NCI-H1436 (cell line): ENCODE data around the gene TOMM34.

Experiments
- DNase-seq: peaks from one replicate; lab custom pipeline; 2025; lab: John Stamatoyannopoulos, UW

The TOMM34 gene, protein sequence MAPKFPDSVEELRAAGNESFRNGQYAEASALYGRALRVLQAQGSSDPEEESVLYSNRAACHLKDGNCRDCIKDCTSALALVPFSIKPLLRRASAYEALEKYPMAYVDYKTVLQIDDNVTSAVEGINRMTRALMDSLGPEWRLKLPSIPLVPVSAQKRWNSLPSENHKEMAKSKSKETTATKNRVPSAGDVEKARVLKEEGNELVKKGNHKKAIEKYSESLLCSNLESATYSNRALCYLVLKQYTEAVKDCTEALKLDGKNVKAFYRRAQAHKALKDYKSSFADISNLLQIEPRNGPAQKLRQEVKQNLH

DNA sequence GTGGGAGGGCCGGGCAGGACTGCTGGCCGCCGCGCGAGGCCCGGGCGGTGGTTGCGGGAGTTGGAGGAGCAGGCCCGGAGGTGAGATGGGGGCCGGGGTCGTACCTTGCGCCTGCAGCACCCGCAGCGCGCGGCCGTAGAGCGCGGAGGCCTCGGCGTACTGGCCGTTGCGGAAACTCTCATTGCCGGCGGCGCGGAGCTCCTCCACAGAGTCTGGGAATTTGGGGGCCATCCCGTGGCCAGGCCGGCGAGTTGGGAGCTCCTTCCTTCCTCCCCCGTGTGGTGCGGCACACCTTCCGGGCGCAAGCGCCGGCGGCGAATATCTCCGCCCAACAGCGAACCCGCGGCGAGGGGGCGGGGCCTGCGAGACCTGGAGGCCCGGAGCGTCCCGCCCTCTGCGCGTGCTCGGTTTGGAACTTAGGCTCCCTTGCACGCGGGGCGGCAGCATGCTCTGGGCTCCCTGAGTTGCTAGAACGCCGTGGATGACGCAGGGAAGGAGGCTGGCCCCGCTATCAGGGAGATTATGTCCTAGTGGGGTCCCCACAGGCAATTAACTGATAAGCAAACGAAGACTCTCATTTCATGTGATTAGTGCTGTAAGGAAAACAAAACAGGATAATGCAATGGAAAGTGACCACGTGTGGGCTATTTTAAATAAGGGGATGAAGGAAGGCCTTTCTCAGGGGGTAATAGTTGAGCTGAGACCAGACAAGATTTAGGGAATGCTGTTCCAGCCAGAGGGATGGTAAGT, at the start of gene TOMM34:
TSS of gene TOMM34 (minus strand) at position 295 of the 750 bp plus-strand sequence. CDS start at position 231, 64 bp downstream.
- DNase-seq: peak; percentile 93

DNA sequence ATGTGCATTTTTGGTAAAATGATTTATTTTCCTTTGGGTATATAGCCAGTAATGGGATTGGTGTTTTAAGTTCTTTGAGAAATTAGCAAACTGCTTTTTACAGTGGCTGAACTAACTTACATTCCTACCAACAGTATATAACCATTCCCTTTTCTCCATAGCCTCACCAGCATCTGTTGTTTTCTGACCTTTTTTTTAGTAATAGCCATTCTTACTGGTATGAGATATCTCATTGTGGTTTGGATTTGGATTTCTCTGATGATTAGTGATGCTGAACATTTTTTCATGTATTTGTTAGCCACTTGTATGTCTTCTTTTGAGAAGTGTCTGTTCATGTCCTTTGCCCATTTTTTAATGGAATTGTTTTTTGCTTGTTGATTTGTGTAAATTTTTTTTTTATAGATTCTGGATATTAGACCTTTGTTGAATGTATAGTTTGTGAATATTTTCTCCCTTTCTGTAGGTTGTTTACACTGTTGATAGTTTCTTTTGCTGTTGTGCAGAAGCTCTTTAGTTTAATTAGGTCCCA, 48.4 kb upstream of the TOMM34 start:
- DNase-seq: no peak

DNA sequence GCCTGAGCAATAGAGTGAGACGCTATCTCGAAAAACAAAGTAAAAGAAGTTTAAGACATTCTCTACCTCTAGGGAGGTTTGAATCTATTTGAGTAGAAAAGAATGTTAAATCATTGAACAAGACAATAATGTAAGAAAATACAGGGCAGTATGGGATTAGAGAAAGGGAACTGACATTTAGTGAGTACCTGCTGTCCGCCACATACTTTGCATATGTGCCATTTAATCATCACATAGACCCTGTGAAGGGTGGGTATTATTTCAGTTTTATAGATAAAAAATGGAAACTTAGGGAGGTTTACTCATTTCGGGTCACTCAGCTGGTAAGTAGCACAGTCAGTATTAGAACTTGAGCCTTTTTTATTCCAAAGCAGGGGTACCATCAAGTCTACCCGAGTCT, 37.5 kb upstream of the TOMM34 start:
- no peak for DNase-seq

DNA sequence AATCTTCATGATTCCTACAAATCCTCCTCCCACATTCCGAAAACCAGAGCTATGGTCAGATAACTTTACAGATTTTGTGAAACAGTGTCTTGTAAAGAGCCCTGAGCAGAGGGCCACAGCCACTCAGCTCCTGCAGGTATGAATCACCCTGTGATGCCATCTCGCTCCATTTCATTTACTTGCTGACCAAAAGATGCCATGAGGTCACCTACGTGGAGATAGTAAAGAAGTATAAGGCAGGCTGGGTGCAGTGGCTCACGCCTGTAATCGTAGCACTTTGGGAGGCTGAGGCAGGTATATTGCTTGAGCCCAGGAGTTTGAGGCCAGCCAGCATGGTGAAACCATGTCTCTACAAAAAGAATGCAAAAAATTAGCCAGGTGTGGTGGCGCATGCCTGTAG, 37.0 kb upstream of the TOMM34 start:
- DNase-seq: no peak

DNA sequence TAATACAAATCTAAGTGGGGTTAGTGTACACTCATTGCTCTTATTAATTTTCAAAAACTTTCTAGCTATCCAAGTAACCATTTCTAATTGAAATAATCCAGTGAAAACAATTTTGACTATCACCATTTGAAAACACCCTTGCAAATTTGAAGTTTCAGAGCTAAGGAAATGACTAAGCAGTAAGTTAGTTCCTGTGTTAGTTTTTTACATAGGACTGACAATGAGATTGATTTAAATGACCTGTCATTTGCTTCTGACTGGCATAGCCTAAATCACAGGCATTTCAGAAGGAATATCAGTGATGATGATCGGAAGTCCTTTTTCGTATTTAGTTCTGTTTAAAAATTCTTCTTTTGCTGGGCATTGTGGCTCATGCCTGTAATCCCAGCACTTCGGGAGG, 33.1 kb upstream of the TOMM34 start:
- no peak for DNase-seq

DNA sequence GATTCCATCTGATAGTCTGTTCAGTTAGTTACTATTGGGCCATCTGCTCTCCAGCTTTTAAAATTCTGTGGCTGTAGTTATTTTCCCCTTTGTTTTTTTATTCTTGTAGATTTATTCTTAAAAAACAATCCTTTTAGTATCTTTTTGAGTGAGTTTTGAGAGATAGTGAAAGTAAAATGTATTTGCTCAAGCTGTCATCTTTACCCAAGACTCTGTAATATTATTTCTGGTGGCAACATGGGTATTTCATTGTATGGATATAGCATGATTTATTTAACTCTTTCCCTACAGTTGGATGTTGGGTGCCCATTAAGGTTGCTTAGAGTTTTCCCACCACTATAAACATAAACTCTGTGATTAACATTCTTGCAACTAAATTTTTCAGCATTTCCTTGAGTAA, 30.8 kb upstream of the TOMM34 start:
- no peak for DNase-seq

DNA sequence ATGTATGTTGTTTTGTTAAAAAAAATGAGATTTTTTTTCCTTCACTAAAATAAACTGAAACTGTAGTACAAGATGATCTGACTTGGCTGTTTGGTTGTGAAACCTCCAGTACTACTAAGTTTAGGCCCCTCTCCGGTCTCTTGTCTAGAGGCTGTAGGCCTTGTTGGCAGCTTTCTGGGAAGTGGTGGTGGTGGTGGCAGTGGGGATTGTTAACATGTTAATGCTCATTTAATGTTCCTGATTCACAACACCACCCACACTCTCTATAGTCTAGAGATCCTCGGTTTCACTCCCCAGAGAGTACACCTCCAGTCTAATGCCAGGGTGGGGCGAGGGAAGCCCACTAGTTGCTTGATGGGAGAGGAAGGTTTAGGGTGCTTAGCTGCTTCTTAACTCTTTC, 30.2 kb upstream of the TOMM34 start:
- no peak for DNase-seq

DNA sequence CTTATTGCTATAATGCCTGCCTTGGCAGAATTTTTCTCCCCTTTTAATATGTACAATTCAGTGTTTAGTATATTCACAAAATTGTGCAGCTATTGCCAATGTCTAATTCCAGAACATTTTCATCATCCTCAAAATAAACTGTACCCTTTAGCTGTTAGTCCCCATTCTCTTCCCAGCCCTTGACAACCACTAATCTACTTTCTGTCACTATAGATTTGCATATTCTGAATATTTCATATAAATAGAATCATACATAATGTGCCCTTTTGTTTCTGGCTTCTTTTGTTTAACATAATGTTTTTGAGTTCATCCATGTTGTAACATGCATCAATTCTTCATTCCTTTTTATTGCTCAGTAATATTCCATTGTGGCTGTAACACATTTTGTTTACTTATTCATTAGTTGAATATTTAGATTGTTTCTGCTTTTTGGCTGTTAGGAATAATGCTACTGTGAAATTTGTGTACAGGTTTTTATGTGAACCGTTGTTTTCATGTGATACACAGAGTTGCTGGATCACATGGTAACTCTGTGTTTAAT, 28.5 kb upstream of the TOMM34 start:
- no peak for DNase-seq

DNA sequence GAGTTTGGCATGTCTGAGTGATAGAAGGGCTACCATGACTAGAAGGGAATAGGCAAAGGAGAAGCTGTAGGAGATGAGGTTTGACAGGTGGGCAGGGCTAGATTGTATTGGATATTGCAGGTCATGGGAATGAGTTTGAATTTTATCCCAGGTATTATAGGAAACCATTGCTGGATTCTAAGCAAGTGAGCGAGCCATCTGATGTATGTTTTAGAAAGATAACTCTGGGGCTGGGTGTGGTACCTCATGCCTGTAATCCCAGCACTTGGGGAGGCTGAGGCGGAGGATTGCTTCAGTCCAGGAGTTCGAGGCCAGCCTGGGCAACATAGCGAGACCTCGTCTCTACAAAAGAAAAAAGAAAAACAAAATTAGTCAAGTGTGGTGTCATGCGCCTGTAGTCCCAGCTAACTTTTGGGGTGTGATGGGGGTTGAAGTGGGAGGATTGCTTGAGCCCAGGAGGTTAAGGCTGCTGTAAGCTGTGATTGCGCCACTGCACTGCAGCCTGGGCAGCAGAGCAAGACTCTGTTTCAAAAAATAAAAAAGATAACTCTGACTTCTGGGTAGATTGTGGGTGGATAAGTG, 23.0 kb upstream of the TOMM34 start:
- DNase-seq: no peak

DNA sequence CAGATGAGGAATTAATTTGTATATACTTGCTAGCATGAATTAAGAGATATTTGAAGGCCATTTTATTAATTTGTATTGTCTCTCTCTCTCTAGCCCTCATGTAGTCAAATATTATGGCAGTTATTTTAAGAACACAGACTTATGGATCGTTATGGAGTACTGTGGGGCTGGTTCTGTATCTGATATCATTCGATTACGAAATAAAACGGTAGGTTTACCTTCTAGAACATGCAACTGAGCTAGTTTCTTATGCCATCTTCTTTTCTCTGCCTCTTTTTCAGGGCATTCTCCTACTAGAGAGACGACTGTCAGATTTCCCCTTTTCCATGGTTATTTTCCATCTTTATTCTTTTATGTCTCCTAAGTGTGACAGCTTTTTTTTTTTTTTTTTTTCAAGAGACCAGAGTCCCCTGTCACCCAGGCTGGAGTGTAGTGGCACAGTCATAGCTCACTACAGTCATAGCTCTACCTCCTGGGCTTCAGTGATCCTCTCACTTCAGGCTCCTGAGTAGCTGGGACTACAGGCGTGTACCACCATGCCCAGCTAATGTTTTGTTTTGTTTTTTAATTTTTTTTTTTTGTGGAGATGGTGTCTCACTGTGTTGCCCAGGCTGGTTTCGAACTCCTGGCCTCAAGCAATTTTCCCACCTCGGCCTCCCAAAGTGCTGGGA, 21.7 kb upstream of the TOMM34 start:
- DNase-seq: no peak

DNA sequence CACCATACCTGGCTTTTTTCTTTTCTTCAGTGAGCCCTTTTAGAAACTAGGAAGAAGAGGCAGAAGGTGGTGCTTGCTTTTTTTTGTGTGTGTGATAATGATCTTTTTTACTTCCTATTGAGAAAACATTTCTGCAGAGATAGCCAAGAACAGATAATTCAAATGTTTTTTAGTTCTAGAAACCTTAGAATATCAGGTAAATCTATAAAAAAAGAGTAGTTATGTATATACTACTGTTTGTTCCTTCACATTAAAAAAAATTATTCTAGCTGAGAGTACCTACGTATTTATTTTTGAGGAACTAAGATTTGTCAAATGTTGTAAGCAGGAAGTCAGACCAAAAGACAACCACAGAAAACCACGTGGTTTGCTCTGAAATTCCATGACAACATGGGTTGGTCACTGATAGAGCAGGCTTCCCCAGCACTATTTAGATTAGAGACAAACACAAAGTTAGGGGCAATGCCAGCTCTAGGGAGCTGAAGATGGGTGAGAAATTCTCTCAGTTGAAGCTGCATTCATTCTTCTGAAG, 19.0 kb upstream of the TOMM34 start:
- no peak for DNase-seq

DNA sequence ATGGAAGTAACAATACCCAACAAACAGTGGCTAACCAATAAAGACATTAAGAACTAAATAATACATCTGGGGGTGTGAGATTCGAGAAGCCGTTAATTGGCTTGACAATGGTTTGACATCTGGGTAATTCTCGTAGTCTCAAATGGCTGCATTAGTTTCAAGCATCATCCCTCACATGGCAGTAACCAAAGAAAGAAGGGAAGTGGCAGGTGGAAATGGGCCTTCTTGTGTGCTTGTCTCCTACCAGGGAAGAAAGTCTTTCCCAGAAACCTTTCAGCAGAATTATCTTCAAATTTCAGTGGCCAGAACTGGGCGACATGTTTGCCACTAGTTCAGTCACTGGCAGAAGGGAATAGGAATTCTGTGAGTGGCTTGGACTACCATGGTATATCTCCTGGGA, 16.5 kb upstream of the TOMM34 start:
- no peak for DNase-seq

DNA sequence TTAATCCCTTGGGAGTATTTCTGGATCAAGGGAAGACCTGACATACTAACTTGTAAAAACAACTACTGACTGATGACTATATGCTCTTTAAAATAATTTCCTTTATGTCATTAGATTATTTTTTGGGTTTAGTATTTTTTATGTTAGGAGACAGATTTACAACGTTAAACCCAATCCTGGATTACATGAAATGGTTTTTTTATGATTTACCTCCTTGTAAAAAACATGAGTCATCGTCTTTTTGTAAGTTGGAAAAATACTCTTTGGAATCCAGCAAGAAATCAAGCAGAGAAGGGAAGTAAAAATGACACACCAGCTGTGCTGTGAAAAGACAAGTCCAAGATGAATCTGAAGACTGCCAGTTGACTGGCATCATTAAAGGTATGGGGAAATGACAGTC, 12.9 kb upstream of the TOMM34 start:
- DNase-seq: no peak

DNA sequence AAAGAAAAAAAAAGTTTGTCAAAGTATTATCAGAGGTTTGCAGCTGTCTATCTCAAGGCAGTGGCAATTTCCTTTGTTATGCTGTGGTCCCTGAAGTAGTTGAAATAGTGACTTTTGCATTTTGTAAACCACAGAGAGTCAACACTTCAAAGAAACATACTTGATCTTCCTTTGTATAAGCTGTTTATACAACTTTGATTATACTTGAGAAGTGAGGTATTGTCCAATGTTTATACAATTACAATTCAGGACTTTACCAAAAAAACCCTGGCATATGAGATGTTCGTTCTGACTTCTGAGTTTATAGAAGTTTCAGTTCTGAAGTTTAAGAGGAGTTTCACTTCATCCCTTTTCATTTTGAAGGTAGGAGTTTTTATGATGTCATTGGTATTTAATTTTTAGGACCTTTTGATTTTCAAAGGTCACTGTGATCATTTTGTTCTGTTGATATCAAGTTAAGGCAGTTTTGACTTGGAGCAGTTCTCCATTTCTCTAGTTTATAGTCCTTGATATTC, 10.1 kb upstream of the TOMM34 start:
- no peak for DNase-seq

DNA sequence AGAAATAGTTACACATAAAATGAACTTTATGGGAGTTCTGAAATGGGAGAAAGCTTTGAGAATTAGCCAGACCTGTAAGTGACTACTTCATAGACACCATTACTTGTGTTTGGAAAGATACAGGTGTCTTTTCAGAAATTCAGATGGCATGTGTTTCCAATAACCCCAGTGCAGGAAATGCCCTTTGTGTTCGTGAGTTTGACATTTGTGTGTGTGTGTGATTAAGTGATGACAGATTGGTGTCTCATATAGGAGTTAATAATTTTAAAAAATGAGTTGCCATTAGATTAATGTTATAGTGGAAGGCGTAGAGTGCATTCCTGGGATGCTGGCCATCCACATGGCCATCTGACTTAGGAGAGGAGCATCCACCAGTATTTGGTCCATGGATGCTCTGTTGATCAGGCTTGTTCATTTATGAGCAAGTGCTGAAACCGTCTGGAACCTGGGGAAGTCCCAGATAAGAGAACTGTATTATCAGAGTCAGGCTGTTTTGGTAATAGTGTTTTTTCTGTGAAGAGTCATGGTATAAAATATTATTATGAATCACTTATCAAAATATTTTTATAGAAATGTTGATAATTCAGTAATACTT, 9.2 kb upstream of the TOMM34 start:
- DNase-seq: no peak

DNA sequence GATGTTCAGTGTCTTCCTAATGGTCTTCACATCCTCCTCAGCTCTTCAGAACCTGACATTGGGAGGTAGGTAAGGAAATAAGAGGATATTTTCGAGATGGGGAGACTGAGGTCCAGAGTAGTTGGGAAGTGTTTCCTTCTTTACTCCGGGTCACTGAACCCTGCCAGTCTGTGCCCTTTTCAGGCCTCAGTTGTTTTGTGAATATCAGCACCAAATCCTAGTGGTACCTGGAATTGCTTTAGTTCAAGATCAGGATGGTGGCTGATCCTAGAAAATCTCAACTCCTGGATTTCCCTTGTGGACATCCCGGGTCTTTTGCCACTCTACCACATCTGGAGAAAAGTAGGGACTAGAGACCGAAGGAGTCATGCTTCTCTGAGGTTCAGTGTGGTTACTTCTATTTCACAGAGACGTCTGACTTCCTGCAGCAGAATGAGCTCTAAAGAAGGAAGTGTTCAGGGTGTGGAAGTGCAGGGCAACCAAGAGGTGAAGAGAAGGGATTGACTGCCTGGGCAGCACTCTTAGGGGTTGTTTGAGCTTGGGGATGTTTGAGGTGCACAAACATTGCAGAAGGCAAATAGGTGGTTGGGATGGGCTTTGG, 7.1 kb upstream of the TOMM34 start:
- DNase-seq: no peak

DNA sequence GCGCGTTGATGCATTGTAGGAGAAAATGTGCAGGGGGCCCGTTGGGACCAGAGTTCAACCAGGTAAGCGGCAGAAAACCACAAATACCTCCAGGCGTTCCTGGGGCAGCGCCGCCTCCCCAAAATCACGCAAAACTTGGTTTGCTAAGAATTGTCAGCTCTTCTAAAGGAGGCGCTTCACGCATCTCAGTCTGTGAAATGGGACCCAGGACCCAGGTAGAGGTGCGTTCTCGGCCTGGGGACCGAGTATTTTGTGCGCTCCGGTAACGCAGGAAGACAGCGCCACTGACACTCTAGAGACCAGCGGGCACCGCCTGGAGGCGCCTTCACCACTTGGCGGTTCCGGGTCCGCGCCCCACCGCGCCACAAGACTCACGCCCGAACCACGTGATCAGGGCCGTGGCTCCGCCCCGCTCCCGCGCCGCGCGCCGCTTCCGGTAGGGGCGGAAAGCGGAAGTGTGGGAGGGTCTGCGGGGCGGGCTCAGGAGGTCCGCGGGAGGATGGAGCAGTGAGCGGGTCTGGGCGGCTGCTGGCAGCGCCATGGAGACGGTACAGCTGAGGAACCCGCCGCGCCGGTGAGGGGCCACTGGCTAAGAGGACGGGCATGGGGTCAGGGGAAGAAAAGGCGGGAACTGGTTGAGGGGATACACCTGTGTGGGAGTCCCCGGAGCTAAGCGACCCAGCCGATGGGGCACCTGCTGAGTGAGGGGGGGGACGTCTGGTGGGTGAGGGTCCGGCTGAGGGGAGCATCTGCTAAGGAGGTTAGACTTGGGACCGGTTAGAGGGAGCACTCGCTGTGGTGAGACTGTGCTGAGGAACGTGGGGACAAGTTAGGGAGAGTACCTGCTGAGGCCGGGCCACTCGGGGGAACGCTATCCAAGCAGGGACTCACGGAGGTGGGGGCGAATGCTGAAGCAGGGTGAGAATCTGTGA, 6.1 kb upstream of the TOMM34 start, which contains the start of gene STK4:
TSS of gene STK4 (plus strand) at position 483 of the 932 bp plus-strand sequence. CDS start at position 540, 57 bp downstream.
- peak; percentile 92 for DNase-seq

DNA sequence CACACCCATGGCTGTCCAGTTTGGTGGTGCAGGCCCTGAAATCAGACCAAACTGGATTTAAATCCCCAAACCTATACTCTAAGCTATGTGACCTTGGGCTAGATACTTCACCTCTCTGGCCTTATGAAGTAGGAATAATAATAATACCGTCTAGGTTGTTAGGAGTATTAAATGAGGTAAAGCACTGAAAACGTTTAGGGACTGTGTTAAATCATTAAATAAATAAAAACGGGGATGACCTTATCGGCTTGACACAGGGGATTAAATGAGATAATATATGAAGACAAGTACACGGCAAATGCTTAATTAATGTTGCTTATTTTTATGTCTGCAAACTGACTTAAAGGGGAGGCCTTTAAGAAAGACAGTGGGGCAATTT, 5.4 kb upstream of the TOMM34 start:
- DNase-seq: no peak

DNA sequence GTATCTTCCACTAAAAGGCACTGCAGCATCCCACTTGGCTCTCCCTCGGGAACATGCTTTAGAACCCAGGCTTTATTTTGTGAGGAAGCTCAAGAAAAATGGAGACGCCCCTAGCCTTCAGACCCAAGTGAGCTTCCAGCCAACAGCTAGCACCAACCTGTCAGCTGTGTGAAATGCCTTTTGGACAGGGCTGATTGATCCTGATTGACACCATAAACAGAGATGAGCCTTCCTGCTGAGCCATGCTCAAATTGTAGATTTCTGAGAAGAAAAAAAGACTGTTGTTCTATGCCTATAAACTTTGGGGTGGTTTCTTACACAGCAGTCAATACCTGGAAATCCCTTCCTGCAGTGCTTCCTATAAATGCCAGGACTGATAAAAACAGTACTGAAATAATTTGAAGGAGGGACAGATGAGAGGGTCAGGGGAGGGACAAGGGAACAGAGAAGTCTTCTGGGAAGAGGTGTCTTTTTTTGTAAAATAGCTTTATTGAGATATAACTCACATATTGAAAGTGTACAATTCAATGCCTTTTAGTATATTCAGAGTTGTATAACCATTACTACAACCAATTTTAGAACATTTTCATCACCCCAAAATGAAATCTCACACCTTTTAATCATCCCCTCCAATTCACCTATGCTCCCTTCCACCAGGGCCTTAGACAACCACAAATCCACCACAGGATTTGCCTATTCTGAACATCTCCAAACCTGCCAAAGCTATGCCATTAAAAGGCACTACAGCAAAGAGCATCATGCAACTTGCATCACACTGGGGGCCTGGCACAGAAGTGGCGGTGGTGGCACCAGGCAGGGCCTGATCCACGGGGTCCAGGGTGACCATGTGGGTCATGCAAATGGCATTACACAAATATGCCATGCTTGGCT, 3.4 kb upstream of the TOMM34 start:
- DNase-seq: no peak
